NCI-H1436 (cell line): Measurements from ENCODE around the gene RABGAP1L.
"Not testable (repeated sequence)": the region's sequence is repeated elsewhere in the genome, so short reads cannot be mapped to it uniquely, and the experiment has no call there.

Experiments used
- DNase-seq: peaks from one replicate; lab custom pipeline; 2025; lab: John Stamatoyannopoulos, UW

RABGAP1L gene

DNA sequence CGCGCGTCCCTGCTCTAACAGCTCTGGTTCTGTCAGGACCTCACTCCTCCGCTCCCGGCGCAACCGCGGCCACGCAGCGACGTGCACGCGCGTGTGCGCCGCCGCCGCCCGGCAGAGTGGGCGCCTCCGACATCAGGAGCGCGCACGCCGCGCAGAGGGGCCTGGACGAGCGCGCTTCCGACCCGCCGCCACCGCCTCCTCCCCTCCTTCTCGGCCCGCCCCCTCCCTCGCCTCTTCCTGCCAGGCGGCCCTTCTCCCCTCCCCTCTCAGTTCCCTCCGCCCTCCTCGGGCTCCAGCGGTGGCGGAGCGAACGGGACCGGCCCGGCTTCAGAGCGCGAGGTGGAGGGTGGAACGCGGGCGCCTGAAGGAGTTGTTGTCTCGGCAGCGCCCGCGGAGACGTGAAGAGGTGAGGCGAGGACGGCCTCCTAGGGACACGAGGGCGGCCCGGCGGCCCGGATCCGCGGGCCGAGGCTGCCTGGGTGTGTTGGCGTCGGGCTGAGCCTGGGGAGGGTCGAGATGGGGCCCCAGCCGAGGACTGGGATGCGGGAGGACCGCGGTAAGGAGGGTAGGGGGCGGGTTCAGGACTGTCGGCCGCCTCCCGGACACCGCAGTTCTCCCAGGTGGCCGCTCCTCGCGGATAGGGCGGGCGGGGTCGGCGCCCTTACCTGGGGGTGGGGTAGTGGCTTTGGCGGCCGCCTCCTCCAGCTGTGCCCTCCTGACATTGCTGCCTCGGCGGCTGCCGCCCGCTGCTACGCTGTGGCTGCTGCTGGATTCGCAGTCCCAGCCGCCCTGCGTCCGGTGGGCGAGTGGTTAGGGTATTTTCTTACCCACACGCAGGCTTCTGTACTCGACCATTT is at the start of gene RABGAP1L:
RABGAP1L (plus strand) TSS at position 269 of the 857 bp plus-strand sequence.
- DNase-seq: peak; percentile 93

- no peak for DNase-seq
These were observed 49.3 kb upstream of the RABGAP1L start for GRCh38 chr1:174110053-174110452.

DNA sequence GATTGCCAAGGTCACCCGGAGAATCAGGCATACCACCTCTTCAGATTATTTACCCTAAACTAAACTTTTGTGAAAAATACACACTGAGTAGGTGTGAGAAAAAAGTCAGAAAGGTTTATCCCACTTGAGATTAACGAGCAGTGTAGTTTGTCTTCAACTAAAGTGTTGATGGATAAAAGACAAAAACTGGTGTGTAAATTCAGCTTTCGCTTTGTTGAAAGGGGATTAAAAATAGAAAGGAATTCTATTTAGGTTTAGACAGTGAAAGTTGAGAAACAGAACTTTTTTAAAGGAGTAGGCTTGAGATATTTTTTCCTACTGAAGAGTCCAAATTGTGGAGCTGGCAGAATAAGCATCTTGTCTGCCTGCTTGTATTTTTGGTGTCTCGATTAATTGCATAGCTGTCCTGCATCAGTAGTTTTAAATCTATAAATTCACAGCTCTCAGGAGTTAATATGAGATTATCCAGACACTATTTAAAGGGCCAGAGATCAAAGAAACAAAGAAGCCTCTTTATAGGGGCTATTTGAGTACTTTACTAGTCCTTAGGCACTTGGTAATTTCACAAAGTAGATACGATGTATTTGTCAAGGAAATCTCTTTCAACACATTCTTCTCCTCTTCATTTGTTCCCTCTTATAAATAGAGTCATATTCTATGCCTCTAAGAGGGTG is 46.7 kb upstream of the RABGAP1L start:
- no peak for DNase-seq

DNA sequence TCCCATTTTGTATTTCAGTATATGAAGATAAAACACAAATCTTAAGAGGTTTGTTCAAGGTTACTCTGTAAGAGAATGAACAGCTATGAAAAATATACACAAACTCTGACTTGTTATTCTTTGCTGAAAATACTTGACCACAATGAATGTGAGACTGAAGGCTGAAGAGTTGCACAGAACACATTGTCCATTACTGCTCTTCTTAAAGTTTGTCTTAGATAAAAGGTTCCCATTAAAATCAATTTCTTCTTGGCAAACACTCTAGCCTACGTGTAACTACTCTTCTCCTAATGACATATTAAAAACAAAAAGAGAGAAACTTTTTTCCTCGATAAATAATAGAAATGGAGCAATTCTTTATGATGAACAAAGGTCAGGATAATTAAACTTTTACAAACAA is 45.2 kb upstream of the RABGAP1L start:
- no peak for DNase-seq

DNA sequence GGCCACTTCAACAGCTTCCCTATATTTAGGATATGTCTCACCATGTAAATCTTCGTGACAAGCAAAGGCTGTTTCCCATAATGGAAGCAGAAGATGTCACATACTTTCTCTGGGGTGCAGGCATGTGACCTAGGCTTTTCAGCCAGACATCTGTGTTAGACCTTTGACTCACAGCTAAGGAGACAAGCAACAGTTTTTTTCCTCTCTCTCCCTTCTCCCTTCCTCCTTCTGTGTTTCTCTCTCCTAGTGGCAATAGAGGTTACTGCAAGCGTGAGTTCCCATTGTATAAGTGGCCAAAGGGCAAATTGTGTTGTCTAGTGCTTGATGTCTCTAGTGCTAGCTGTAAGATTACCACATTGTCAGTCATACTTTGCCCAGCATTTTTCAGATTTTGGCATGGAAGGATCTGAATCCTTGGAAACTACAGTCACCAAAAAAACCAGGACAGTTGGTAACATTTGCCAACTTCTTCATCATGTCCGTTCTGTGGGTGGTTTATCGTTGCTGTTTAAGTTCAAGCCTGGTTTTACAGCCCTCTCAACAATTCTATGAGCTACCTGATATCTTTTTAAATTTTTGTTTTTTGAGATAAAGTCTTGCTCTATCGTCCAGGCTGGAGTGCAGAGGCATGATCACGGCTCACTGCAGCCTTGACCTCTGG is 44.4 kb upstream of the RABGAP1L start:
- peak; percentile 22 for DNase-seq

- DNase-seq: no peak
These were observed 43.3 kb upstream of the RABGAP1L start for GRCh38 chr1:174116042-174116441.

GRCh38 chr1:174118751-174119150 is 40.6 kb upstream of the RABGAP1L start:
- DNase-seq: no peak

GRCh38 chr1:174122318-174122717 is 37.0 kb upstream of the RABGAP1L start:
- DNase-seq: not testable (repeated sequence)

DNA sequence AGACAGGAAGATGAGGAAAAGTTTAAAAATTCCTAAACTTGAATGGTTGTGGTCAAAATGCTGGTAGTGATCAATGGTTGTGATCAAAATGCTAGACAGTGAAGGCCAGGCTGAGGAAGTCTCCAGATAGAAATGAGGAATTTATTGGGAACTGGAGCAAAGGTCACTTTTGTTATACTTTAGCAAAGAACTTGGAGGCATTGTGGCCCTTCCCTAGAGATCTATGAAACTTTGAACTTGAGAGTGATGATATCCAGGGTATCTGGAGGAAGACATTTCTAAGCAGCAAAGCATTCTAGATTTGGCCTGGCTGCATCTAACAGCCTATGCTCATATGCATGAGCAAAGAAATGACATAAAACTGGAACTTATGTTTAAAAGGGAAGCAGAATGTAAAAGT is 35.5 kb upstream of the RABGAP1L start:
- DNase-seq: no peak

DNA sequence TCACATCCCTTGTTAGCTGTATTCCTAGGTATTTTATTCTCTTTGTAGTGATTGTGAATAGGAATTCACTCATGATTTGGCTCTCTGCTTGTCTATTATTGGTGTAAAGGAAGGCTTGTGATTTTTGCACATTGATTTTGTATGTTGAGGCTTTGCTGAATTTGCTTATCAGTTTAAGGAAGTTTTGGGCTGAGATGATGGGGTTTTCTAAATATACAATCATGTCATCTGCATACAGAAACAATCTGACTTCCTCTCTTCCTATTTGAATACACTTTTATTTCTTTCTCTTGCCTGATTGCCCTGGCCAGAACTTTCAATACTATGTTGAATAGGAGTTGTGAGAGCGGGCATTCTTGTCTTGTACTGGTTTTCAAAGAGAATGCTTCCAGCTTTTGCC is 32.1 kb upstream of the RABGAP1L start:
- not testable (repeated sequence) for DNase-seq

DNA sequence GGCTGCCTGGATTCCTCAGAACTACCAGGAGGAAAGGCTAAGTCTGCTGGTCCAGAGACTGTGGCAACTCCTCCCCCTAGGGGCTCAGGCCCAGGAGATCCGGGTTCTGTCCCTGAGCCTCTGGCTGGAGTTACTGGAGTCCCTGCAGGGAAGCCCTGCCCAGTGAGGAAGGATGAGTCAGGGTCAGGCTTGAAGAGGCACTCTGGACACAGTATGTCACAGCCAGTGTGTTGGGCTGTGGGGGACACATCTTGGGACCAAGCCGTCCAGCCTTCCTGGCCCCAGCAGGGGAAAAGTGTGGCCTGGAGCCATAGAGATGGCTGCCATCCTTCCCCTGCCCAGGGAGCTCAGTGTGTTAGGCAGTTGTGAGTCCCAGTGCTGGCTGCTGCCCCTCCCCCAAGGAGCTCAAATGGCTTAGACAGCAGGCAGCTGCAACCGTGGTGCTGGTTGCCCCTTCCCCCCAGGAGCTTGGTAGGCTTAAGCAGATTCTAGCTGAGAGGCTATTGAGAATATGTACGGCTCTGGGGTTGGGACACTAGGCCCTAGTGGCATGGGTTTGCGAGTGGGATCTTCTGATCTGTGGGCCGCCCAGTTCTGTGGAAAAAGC is 28.2 kb upstream of the RABGAP1L start:
- DNase-seq: no peak

- DNase-seq: no peak
These were observed 25.2 kb upstream of the RABGAP1L start for GRCh38 chr1:174134003-174134659.

GRCh38 chr1:174135211-174135610 is 24.1 kb upstream of the RABGAP1L start:
- DNase-seq: no peak

- DNase-seq: no peak
These were observed 22.6 kb upstream of the RABGAP1L start for GRCh38 chr1:174136714-174137113.

- DNase-seq: no peak
These were observed 16.5 kb upstream of the RABGAP1L start for GRCh38 chr1:174142836-174143235.

- DNase-seq: not testable (repeated sequence)
These were observed 15.5 kb upstream of the RABGAP1L start for GRCh38 chr1:174143727-174144396.

GRCh38 chr1:174144397-174144783 is 14.9 kb upstream of the RABGAP1L start:
- not testable (repeated sequence) for DNase-seq

GRCh38 chr1:174149216-174149615 is 10.1 kb upstream of the RABGAP1L start:
- no peak for DNase-seq

DNA sequence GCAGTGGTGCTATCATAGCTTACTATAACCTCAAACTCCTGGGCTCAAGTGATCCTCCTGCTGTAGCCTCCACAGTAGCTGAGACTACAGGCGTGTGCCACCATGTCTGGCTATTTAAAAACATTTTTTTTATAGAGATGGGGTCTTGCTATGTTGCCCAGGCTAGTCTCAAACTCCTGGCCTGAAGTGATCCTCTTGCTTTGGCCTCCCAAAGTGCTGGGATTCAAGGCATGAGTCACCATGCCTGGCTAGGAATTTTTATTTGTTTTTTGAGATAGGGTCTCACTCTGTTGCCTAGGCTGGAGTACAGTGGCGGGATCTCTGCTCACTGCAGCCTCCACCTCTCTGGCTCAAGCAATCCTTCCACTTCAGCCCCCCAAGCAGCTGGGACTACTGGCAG is 8.8 kb upstream of the RABGAP1L start:
- no peak for DNase-seq

- no peak for DNase-seq
These were observed 6.9 kb upstream of the RABGAP1L start for GRCh38 chr1:174152427-174152826.

- no peak for DNase-seq
These were observed 6.1 kb upstream of the RABGAP1L start for GRCh38 chr1:174153085-174153824.
